Pancreas (tissue), 10 donors: Measurements from ENCODE around the gene BAK1. TPM values are rescaled to one million over a fixed set of nuclear protein-coding genes. Genes with fewer than 3 reads are reported as not detected.

Experiments
- ATAC-seq, 4 donors: fragments of 200-7000 bp; cut with Tn5 transposase; one replicate each; pipeline versions ENCODE4 v1.8.0 to v1.9.1; 2020; ENCODE audit warnings: mild to moderate bottlenecking in 4 of 4, moderate library complexity in 4 of 4
- DNase-seq, 6 donors: peaks; one replicate each; pipeline ENCODE4 v3.0.0-alpha.2; 2020
- FAIRE-seq: peaks from 2 replicates; lab custom pipeline; 2012; peaks lifted over from hg19 to GRCh38; lab: Jason Lieb, UNC
- H3K27ac ChIP-seq, 4 donors: fragments of 200-600 bp; sonication (generic); 1 replicate in 3 of 4; 2 replicates in 1 of 4; pipeline versions ENCODE4 v1.5.0 to v1.8.0; 2020
- H3K27me3 ChIP-seq, 4 donors: fragments of 200-600 bp; one replicate each; pipeline ENCODE4 v1.8.0; 2021
- H3K36me3 ChIP-seq, 3 donors: fragments of 200-600 bp; sonication (generic) in 1 of 3; one replicate each; pipeline versions ENCODE4 v1.5.0 to v1.8.0; 2020 to 2021
- H3K4me1 ChIP-seq, 3 donors: fragments of 200-600 bp; one replicate each; pipeline ENCODE4 v1.8.0; 2021
- H3K4me3 ChIP-seq, 4 donors: fragments of 200-600 bp; sonication (generic) in 2 of 4; one replicate each; pipeline versions ENCODE4 v1.5.0 to v1.8.0; 2020 to 2021
- H3K9me3 ChIP-seq, 4 donors: fragments of 200-600 bp; one replicate each; pipeline ENCODE4 v1.8.0; 2021
- CTCF ChIP-seq, 4 donors: fragments of 200-600 bp; sonication (generic) in 3 of 4; IDR thresholded peaks; one replicate each; pipeline versions ENCODE4 v1.5.0 to v1.8.0; 2021; ENCODE audit warnings: antibody characterized with exemption in 4 of 4
- WGBS, 2 donors: extraction: QIAGEN DNeasy Blood & Tissue Kit; methylation state at CpG; one replicate each; pipeline ENCODE4 v1.1.7; 2013; 5-methylcytosine and 5-hydroxymethylcytosine counted together
- intact Hi-C, 3 donors: fragments of 100-400 bp; cut with DNase I; formaldehyde crosslinking; loops; one replicate each; pipeline versions ENCODE4 v1.11.1 to v1.14.2; 2022
- polyA plus RNA-seq, 2 donors: library from polyadenylated mRNA; stranded (reverse); fragments of 200-250 nt; gene quantifications; one replicate each; pipeline ENCODE4 v1.2.3, GENCODE V29; 2013
- total RNA-seq, 6 donors: library from RNA; stranded (reverse); fragmentation: NEBNext Ultra II Directional in 4 of 6; extraction: Animal tissue kit (Norgen Biotek cat#: 25700) in 4 of 6; gene quantifications; one replicate each; pipeline versions ENCODE4 v1.2.1 to v1.2.4, GENCODE V29; 2021 to 2023
- donor health status: healthy with polysubstance abuse.
- donor health status: DM: no; HTN: no; CAD: no; lungs with moderate emphysema.
- donor health status: DM: no; HTN: no; CAD: no.
- donor health status: control.
- donor health status: control.
- donor health status: Bipolar disorder and iron deficiency.
- donor health status: DM: yes; HTN: yes; CAD: no.
- donor health status: DM: no; HTN: no; CAD: no.
- donor health status: DM: no; HTN: no; CAD: no.
- donor health status: DM: yes; HTN: yes; CAD: no.

Gene BAK1
- total and polyA plus RNA-seq, 8 donors: 5.6 to 11.2 (median 7.3) TPM

GRCh38 chr6:33613795-33614168, 33.7 kb upstream of the BAK1 start:
- Histone ChIP-seq H3K9me3 (no peaks in the 10 kb centered on the region), H3K4me1 (no peaks in the 10 kb centered on the region), H3K27me3 (no peaks in the 10 kb centered on the region), H3K4me3 (no peak overlapping the region), H3K27ac (no peak overlapping the region), H3K36me3 (no peaks in the 10 kb centered on the region)
- TF ChIP-seq CTCF (IDR thresholded peaks at IDR 0.05): no peak
- ATAC-seq (peak in 3 of 4 donors; percentile 18 to 41 (median 40)), DNase-seq (no peak), FAIRE-seq (no peak)
- intact Hi-C loops: no loop called here
- 49 to 67% methylated on average over 5 to 10 of the region's 10 CpGs for WGBS, 2 donors

DNA sequence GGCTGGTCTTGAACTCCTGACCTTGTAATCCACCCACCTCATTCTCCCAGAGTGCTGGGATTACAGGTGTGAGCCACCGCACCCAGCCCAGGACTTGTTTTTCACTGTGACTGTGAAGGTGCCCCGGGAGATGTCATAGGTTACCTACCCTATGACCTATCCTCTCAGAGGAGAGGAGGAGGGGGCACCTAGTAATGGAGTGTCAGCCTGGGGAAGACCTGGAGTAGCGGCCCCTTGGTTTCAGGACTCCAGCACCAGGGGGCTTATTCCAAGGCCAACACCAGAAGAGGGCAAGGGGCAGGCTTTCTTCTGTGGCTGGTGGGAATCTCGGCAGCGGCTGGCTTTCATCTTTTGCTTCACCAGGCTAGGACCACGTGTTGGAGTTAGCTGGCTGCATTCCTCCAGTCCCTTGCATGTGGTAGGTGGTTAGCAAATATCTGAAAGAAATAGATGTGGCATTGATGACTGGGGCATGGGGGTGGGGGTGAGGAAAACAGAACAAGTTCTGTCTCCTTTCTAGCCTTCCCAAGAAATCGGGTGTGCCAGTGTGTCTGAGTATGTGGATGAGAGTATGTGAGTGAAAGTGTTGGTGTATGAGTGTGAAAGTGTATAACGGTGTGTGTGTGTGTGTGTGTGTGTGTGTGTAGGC, 33.2 kb upstream of the BAK1 start:
- no peak for FAIRE-seq
- H3K9me3 ChIP-seq: no peaks in the 10 kb centered on the region
- no peak overlapping the region for H3K4me3 ChIP-seq
- no peaks in the 10 kb centered on the region for H3K36me3 ChIP-seq
- H3K27ac ChIP-seq: no peak overlapping the region
- no peak for TF ChIP-seq CTCF (IDR thresholded peaks at IDR 0.05)
- 44 to 52% methylated on average over 8 of the region's 8 CpGs for WGBS, 2 donors
- no peaks in the 10 kb centered on the region for H3K27me3 ChIP-seq
- ATAC-seq: peak in 3 of 4 donors; percentile 23 to 66 (median 55)
- intact Hi-C loops: no loop called here
- peak in 1 of 6 donors; percentile 19 for DNase-seq
- H3K4me1 ChIP-seq: no peaks in the 10 kb centered on the region

DNA sequence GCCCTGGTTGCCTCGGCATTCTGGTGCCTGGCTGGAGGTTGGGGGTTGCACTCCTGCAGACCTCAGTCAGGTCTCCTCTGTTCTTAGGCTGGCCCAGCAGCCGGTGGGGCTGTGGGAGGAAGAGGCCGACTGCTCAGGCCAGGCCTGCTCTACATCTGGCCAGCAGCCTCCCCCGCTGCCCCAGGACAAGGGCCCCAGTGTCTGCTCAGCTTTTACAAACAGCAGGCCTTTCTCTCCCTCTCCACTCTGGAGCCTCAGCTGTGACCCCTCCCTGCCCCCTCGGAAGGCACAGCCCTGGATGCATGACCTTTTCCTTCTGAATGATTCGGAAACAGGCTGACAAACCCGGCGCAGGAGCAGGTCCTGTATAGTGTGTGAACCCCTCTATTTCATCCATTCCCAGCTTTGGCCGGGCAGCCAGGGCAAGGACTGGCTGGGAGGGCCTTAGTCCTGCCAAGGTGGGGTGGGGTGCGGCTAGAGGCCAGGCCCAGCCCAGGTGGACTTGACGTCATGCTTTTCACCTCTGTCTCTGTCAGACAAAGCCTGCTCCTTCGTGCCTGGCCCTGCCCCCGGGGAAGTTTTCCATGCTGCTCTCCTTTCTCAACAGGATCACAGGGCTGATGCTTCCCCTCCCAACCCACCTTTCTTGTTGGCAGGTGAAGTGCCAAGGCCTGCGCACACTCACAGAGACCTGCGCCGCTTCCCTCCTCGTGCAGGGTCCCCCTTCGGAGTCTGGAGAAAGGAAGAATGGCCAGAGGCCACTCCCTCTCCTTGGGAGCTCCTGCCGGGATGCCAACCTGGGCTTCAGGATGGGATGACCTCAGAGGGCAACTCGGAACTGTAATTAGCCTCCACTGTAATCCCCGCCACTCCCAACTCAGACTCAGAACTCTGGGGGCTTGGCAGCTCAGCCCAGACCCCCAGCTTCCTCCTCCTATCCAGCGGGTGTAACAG, 31.0 kb upstream of the BAK1 start:
- intact Hi-C loops: no loop called here
- no peak for TF ChIP-seq CTCF (IDR thresholded peaks at IDR 0.05)
- Histone ChIP-seq H3K27me3 (no peaks in the 10 kb centered on the region), H3K36me3 (no peaks in the 10 kb centered on the region), H3K4me1 (no peaks in the 10 kb centered on the region), H3K9me3 (no peaks in the 10 kb centered on the region), H3K27ac (no peak overlapping the region), H3K4me3 (no peak overlapping the region)
- FAIRE-seq (no peak), ATAC-seq (peak in 3 of 4 donors; percentile 22 to 31 (median 24)), DNase-seq (no peak)
- 75 to 79% methylated on average over 22 of the region's 22 CpGs for WGBS, 2 donors

DNA sequence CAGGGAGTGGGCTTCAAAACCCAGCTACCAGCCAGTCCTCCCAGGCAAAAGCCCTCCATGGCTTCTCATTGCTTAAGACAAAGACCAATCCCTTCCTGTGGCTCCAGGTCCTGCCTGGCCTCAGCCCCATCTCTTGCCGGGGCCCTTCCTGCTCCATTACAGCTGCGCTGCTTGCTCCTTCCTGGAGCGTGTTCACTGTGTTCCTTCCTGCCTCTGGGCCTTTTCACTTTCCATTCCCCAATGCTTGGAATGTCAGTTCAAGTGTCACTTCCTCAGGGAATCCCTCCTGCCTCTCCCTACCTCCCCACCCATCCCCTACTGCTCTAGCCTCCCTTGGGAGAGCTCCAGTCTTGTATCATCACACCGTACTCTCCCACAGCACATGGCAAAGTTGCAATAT, 30.0 kb upstream of the BAK1 start:
- 68 to 80% methylated on average over 4 of the region's 4 CpGs for WGBS, 2 donors
- Histone ChIP-seq H3K4me3 (no peak overlapping the region), H3K4me1 (no peaks in the 10 kb centered on the region), H3K9me3 (no peaks in the 10 kb centered on the region), H3K36me3 (no peaks in the 10 kb centered on the region), H3K27ac (no peak overlapping the region), H3K27me3 (no peaks in the 10 kb centered on the region)
- FAIRE-seq (no peak), DNase-seq (peak in 1 of 6 donors; percentile 20), ATAC-seq (no peak)
- no peak for TF ChIP-seq CTCF (IDR thresholded peaks at IDR 0.05)
- intact Hi-C loops: no loop called here
